Measurements from ENCODE around the gene LMO3. TPM values are rescaled to one million over a fixed set of nuclear protein-coding genes. Genes with fewer than 3 reads are reported as not detected.
A peak's percentile ranks its signal among the peaks of the same experiment; 100 is the strongest.

The LMO3 gene
- total and polyA plus RNA-seq, 2 of the 13 experiments (the other 11 are each of a cell fraction or from before 2014, with no cell fraction given), result not detected

DNA sequence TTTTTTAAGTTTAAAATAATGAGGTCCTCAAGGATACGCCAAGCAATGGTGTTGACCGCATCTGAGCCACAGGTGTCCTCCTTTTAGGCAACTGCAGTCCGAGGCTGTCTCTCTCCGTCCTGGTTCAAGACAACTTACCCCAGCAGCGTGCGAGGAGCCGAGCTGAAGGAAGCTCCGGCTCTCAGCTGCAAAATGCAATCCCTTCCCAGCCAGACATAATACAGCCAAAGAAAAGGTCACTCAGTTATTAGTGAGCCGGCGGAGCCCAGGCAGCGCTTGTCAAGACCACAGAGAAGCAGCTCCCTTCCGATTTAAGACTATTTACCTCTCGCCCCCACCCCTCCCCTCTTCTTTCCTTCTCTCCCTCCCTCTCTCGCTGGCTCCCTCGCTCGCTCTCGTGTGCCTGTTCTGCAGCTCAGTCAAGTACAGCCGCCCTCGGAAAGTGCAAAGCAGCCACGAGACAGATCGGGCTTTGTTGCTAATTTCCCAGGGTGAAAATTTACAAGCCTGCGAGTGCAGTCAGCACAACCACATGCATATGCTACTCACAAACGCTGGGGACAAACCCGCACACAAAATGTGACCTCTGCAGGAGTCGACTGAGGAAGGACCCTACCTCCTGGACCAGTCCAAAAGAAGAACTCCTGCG lies 363 bp upstream of the LMO3 start:
- H3K79me2 ChIP-seq (ENCODE audit: insufficient read depth, low read length), result no peaks in the 10 kb centered on the region
- H3K4me3 ChIP-seq (replicated peaks in 1 of 3; ENCODE audit: insufficient read depth in 1 of 3, low read depth in 2 of 3, low read length in 3 of 3), result peak overlapping the region; percentile 23 to 62 (median 44); a peak in 5 of 6 replicates
- in situ Hi-C loops (cut with HindIII; ENCODE audit: extremely low pct_ligation_motif_present, low pct_unique_long_range_greater_than_20kb) (no loop called here), intact Hi-C loops (cut with micrococcal nuclease; ENCODE audit: unreplicated experiment) (no loop called here)
- H3K4me2 ChIP-seq (ENCODE audit: low read depth, low read length), result peak overlapping the region; percentile 84
- H3K4me1 ChIP-seq (ENCODE audit: insufficient read depth, low read length), result peaks cover 34% of the 10 kb centered on the region
- H2AFZ ChIP-seq (ENCODE audit: low read length), result peak overlapping the region; percentile 68
- CTCF ChIA-PET (ENCODE audit: low intra/inter-chr PET ratio, low total read pairs), result no interaction called here
- WGBS (ENCODE audit: low lambda C conversion rate), result 10% methylated on average over 25 of the region's 26 CpGs
- no TSS peak for BruUV-seq (replicated peaks)
- DNase-seq (ENCODE audit: low spot score), result no peak
- peaks cover 0 to 15% of the 10 kb centered on the region in 2 experiments; a peak in 1 of 5 replicates for H3K27me3 ChIP-seq (ENCODE audit: control insufficient read depth in 1 of 2, insufficient read depth in 2 of 2, low read length in 2 of 2)
- peak; percentile 75 for ATAC-seq
- TF ChIP-seq FOXA3 (CRISPR knock-in tag; IDR thresholded peaks at IDR 0.05) (0 out of 2 replicates have a peak, but pooled peaks have one; percentile 1), GATAD2A (CRISPR knock-in tag; IDR thresholded peaks at IDR 0.05) (no peak)
- H3K36me3 ChIP-seq (replicated peaks in 1 of 2; ENCODE audit: control insufficient read depth in 1 of 2, insufficient read depth in 2 of 2, low read length in 2 of 2), result no peaks in the 10 kb centered on the region
- H3K27ac ChIP-seq (ENCODE audit: extremely low read length, insufficient read depth, low read length), result no peak overlapping the region
- H4K20me1 ChIP-seq (ENCODE audit: insufficient read depth, low read length), result no peaks in the 10 kb centered on the region
- no peaks in the 10 kb centered on the region for H3K9me3 ChIP-seq (ENCODE audit: low read length)
- FAIRE-seq, result no peak
- POLR2A ChIA-PET, result no interaction called here
- H3K9ac ChIP-seq (ENCODE audit: insufficient read depth, low read depth, low read length), result no peak overlapping the region

DNA sequence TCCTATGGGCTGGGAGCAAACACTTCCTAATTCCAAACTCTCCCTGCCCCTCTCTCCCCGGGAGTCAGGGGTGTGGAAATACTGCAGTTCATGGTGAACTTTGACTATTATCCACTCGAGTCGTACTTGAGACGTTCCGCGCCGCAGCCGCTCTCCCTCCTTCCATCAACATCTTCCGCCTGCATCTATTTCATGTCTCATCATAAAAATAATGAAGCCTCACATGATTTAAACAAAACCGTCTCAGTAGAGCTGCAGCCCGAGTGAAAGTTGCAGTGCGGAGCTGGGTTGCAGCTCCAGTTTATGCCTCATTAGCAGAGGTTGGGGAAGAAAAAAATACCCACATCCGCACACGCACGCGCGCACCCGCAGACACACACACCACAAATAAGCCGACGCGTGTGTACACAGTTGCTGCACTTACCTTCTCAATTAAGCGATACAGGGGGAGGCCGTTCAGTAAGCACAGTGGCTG lies 283 bp downstream of the LMO3 start:
- H3K27ac ChIP-seq (ENCODE audit: extremely low read length, insufficient read depth, low read length), result no peak overlapping the region
- BruUV-seq (replicated peaks), result no TSS peak
- H3K4me2 ChIP-seq (ENCODE audit: low read depth, low read length), result peak overlapping the region; percentile 84
- in situ Hi-C loops (cut with HindIII; ENCODE audit: extremely low pct_ligation_motif_present, low pct_unique_long_range_greater_than_20kb) (no loop called here), intact Hi-C loops (cut with micrococcal nuclease; ENCODE audit: unreplicated experiment) (no loop called here)
- ATAC-seq (peak; percentile 52), DNase-seq (ENCODE audit: low spot score) (peak; percentile 9), FAIRE-seq (no peak)
- H3K4me1 ChIP-seq (ENCODE audit: insufficient read depth, low read length), result peaks cover 28% of the 10 kb centered on the region
- TF ChIP-seq, protein P1, sequence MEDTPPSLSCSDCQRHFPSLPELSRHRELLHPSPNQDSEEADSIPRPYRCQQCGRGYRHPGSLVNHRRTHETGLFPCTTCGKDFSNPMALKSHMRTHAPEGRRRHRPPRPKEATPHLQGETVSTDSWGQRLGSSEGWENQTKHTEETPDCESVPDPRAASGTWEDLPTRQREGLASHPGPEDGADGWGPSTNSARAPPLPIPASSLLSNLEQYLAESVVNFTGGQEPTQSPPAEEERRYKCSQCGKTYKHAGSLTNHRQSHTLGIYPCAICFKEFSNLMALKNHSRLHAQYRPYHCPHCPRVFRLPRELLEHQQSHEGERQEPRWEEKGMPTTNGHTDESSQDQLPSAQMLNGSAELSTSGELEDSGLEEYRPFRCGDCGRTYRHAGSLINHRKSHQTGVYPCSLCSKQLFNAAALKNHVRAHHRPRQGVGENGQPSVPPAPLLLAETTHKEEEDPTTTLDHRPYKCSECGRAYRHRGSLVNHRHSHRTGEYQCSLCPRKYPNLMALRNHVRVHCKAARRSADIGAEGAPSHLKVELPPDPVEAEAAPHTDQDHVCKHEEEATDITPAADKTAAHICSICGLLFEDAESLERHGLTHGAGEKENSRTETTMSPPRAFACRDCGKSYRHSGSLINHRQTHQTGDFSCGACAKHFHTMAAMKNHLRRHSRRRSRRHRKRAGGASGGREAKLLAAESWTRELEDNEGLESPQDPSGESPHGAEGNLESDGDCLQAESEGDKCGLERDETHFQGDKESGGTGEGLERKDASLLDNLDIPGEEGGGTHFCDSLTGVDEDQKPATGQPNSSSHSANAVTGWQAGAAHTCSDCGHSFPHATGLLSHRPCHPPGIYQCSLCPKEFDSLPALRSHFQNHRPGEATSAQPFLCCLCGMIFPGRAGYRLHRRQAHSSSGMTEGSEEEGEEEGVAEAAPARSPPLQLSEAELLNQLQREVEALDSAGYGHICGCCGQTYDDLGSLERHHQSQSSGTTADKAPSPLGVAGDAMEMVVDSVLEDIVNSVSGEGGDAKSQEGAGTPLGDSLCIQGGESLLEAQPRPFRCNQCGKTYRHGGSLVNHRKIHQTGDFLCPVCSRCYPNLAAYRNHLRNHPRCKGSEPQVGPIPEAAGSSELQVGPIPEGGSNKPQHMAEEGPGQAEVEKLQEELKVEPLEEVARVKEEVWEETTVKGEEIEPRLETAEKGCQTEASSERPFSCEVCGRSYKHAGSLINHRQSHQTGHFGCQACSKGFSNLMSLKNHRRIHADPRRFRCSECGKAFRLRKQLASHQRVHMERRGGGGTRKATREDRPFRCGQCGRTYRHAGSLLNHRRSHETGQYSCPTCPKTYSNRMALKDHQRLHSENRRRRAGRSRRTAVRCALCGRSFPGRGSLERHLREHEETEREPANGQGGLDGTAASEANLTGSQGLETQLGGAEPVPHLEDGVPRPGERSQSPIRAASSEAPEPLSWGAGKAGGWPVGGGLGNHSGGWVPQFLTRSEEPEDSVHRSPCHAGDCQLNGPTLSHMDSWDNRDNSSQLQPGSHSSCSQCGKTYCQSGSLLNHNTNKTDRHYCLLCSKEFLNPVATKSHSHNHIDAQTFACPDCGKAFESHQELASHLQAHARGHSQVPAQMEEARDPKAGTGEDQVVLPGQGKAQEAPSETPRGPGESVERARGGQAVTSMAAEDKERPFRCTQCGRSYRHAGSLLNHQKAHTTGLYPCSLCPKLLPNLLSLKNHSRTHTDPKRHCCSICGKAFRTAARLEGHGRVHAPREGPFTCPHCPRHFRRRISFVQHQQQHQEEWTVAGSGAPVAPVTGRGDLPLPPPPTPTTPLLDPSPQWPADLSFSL (CRISPR knock-in tag; IDR thresholded peaks at IDR 0.05), result 0 out of 2 replicates have a peak, but pooled peaks have one; percentile 21
- TF ChIP-seq FOXJ3 (CRISPR knock-in tag; IDR thresholded peaks at IDR 0.05; ENCODE audit: borderline replicate concordance), result no peak
- 0 out of 2 replicates have a peak, but pooled peaks have one; percentile 9 for TF ChIP-seq FOXA3 (CRISPR knock-in tag; IDR thresholded peaks at IDR 0.05)
- TF ChIP-seq FOXA1 (IDR thresholded peaks at IDR 0.05), result no peak
- TF ChIP-seq FOXA1 (CRISPR knock-in tag; IDR thresholded peaks at IDR 0.05), result peak; percentile 55
- H3K9ac ChIP-seq (ENCODE audit: insufficient read depth, low read depth, low read length), result no peak overlapping the region
- peak overlapping the region in 2 of 3 experiments; percentile 44 to 62; a peak in 4 of 6 replicates for H3K4me3 ChIP-seq (replicated peaks in 1 of 3; ENCODE audit: insufficient read depth in 1 of 3, low read depth in 2 of 3, low read length in 3 of 3)
- 10% methylated on average over 23 of the region's 23 CpGs for WGBS (ENCODE audit: low lambda C conversion rate)
- CTCF ChIA-PET (ENCODE audit: low intra/inter-chr PET ratio, low total read pairs), result no interaction called here
- no peaks in the 10 kb centered on the region for H3K79me2 ChIP-seq (ENCODE audit: insufficient read depth, low read length)
- H3K9me3 ChIP-seq (ENCODE audit: low read length), result no peaks in the 10 kb centered on the region
- H3K36me3 ChIP-seq (replicated peaks in 1 of 2; ENCODE audit: control insufficient read depth in 1 of 2, insufficient read depth in 2 of 2, low read length in 2 of 2), result no peaks in the 10 kb centered on the region
- H2AFZ ChIP-seq (ENCODE audit: low read length), result no peak overlapping the region
- POLR2A ChIA-PET, result no interaction called here
- H3K27me3 ChIP-seq (ENCODE audit: control insufficient read depth in 1 of 2, insufficient read depth in 2 of 2, low read length in 2 of 2), result peaks cover 0 to 15% of the 10 kb centered on the region in 2 experiments; a peak in 1 of 5 replicates
- H4K20me1 ChIP-seq (ENCODE audit: insufficient read depth, low read length), result no peaks in the 10 kb centered on the region

Measured in HepG2 (cell line).